Mucosa of descending colon (tissue), 3 donors: ENCODE data around the gene AACS. TPM values are rescaled to one million over a fixed set of nuclear protein-coding genes. Genes with fewer than 3 reads are reported as not detected.
A peak's percentile ranks its signal among the peaks of the same experiment; 100 is the strongest.

Source experiments
- ATAC-seq: fragments of 200-7000 bp; cut with Tn5 transposase; one replicate; pipeline ENCODE4 v1.9.1; 2020; ENCODE audit warnings: mild to moderate bottlenecking, moderate library complexity
- DNase-seq, 3 donors: peaks; one replicate each; pipeline ENCODE4 v3.0.0-alpha.2; 2020
- H3K36me3 ChIP-seq: fragments of 200-600 bp; one replicate; pipeline ENCODE4 v1.8.0; 2021; ENCODE audit warnings: low read depth, mild to moderate bottlenecking
- H3K4me1 ChIP-seq: fragments of 200-600 bp; one replicate; pipeline ENCODE4 v1.8.0; 2021; ENCODE audit warnings: low read depth, mild to moderate bottlenecking
- H3K4me3 ChIP-seq: fragments of 200-600 bp; one replicate; pipeline ENCODE4 v1.8.0; 2021; ENCODE audit warnings: mild to moderate bottlenecking
- H3K9me3 ChIP-seq: fragments of 200-600 bp; one replicate; pipeline ENCODE4 v1.8.0; 2021; ENCODE audit warnings: mild to moderate bottlenecking
- CTCF ChIP-seq: fragments of 200-600 bp; IDR thresholded peaks from one replicate; pipeline ENCODE4 v1.8.0; 2022; ENCODE audit warnings: antibody characterized with exemption, mild to moderate bottlenecking
- intact Hi-C, 2 donors: fragments of 100-400 bp; cut with DNase I in 1 of 2; cut with micrococcal nuclease in 1 of 2; formaldehyde crosslinking; loops; one replicate each; pipeline versions ENCODE4 v1.11.0 to v1.11.1; 2022; cut with DNase I, micrococcal nuclease
- total RNA-seq, 3 donors: library from RNA; stranded (reverse); fragmentation: NEBNext Ultra II Directional in 2 of 3; extraction: Animal tissue kit (Norgen Biotek cat#: 25700) in 2 of 3; gene quantifications; one replicate each; pipeline versions ENCODE4 v1.2.1 to v1.2.4, GENCODE V29; 2021 to 2023
- donor health status: DM: no; HTN: no; CAD: no; lungs with moderate emphysema.
- donor health status: DM: no; HTN: no; CAD: no.
- donor health status: DM: no; HTN: yes; CAD: no.

AACS gene
- total RNA-seq, 3 donors from 2014 or later = 29.0 to 58.4 (median 39.0) TPM

GRCh38 chr12:125180144-125180543 lies 114.9 kb downstream of the AACS start:
- TF ChIP-seq CTCF = no peak
- ATAC-seq = no peak
- intact Hi-C loops = loop anchor here in 1 of 2 donors (5.0 kb wide), 1 partner anchor 222 kb away; no protein-coding TSS in a partner anchor
- H3K4me1 ChIP-seq = peaks cover 3% of the 10 kb centered on the region
- no peak for DNase-seq
- no peak overlapping the region for H3K4me3 ChIP-seq
- no peaks in the 10 kb centered on the region for H3K36me3 ChIP-seq
- H3K9me3 ChIP-seq = no peaks in the 10 kb centered on the region

- Histone ChIP-seq H3K4me1 (peaks cover 3% of the 10 kb centered on the region), H3K4me3 (no peak overlapping the region), H3K36me3 (no peaks in the 10 kb centered on the region), H3K9me3 (no peaks in the 10 kb centered on the region)
- ATAC-seq (no peak), DNase-seq (no peak)
- no peak for TF ChIP-seq CTCF
- intact Hi-C loops = loop anchor here in 1 of 2 donors (5.0 kb wide), 1 partner anchor 221 kb away; no protein-coding TSS in a partner anchor
Observed at GRCh38 chr12:125181107-125181506, 115.9 kb downstream of the AACS start.

DNA sequence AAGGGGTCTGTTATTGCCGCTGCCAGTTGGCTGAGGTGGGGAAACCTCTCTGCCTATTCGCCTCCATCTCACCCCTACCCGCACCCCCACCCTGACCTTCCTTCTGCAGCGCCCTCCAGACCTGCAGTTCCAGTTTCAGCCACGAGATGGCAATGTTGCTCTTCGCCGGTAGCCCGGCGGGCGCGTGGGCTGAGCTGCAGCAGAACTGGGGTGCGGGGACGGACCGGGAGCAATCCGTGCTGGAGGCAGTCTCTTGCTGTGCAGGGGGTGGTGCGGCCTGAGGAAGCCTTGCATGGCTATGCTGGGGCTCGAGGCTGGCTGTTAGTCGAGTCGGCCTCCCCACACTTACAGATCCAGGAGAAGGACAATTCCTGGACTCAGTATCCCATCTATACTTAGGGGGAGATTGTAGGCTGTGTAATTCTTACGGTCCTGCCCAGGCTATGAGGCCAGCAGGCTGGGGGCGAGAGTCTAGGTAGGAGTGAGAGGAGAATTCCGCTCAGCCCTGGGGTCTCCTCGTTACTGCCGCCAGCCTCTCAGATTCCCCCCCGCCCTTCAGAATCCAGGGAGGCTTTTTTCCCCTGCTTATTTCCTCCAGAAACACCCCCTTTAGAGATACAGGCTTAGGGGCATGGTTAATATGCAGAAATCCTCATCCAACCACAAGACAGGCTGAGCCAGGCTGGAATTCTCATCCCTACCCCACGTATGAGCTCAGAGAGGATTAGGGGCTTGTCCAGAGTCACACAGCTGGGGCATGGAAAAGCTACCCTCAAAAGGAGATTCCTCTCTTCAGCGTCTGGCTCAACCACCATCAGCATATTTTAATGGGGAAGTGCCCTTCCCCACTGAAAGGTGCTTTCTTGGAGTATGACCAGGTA lies 118.2 kb downstream of the AACS start:
- peak; percentile 96 for TF ChIP-seq CTCF
- H3K36me3 ChIP-seq = no peaks in the 10 kb centered on the region
- ATAC-seq = peak; percentile 81
- DNase-seq = peak; percentile 78 to 86 (median 84)
- no peak overlapping the region for H3K4me3 ChIP-seq
- intact Hi-C loops = loop anchor here in 1 of 2 donors (5.0 kb wide), 1 partner anchor 219 kb away; no protein-coding TSS in a partner anchor
- H3K9me3 ChIP-seq = no peaks in the 10 kb centered on the region
- H3K4me1 ChIP-seq = peaks cover 12% of the 10 kb centered on the region

- H3K4me1 ChIP-seq = peaks cover 12% of the 10 kb centered on the region
- intact Hi-C loops = loop anchor here in 1 of 2 donors (5.0 kb wide), 1 partner anchor 218 kb away; no protein-coding TSS in a partner anchor
- TF ChIP-seq CTCF = no peak
- H3K4me3 ChIP-seq = no peak overlapping the region
- H3K9me3 ChIP-seq = no peaks in the 10 kb centered on the region
- ATAC-seq (no peak), DNase-seq (no peak)
- H3K36me3 ChIP-seq = no peaks in the 10 kb centered on the region
Observed at GRCh38 chr12:125184213-125184967, 119.2 kb downstream of the AACS start.

- Histone ChIP-seq H3K4me3 (no peak overlapping the region), H3K9me3 (no peaks in the 10 kb centered on the region), H3K36me3 (no peaks in the 10 kb centered on the region), H3K4me1 (peaks cover 12% of the 10 kb centered on the region)
- ATAC-seq (peak; percentile 5), DNase-seq (peak in 1 of 3 donors; percentile 28)
- intact Hi-C loops = no loop called here
- no peak for TF ChIP-seq CTCF
Observed at GRCh38 chr12:125185311-125185739, 120.1 kb downstream of the AACS start.
